GM23338 (cell line): ENCODE data around the gene KRT38. TPM values are rescaled to one million over a fixed set of nuclear protein-coding genes. Genes with fewer than 3 reads are reported as not detected.
"Not testable (repeated sequence)": the region's sequence is repeated elsewhere in the genome, so short reads cannot be mapped to it uniquely, and the experiment has no call there.

ENCODE experiments used
- ATAC-seq: fragments of 200-7000 bp; cut with Tn5 transposase; 3 replicates; pipeline ENCODE4 v1.9.1; 2020
- DNase-seq: peaks from one replicate; pipeline ENCODE4 v3.0.0-alpha.2; 2015; ENCODE audit warnings: low spot score
- H2AFZ ChIP-seq: fragments of 200-600 bp; sonication (generic); 2 replicates; pipeline ENCODE4 v1.8.0; 2016; ENCODE audit warnings: antibody characterized with exemption, mild to moderate bottlenecking, moderate library complexity
- H3F3A ChIP-seq: fragments of 200-600 bp; sonication (generic); replicated peaks from 2 replicates; pipeline ENCODE4 v1.8.0; 2017; ENCODE audit warnings: antibody characterized with exemption, mixed run types, low read depth
- H3K27ac ChIP-seq: fragments of 200-600 bp; sonication (generic); 2 replicates; pipeline ENCODE4 v1.6.1; 2016; ENCODE audit warnings: low read depth
- H3K27me3 ChIP-seq: fragments of 200-600 bp; sonication (generic); 2 replicates; pipeline ENCODE4 v1.8.0; 2016; ENCODE audit warnings: mild to moderate bottlenecking, mixed run types, moderate library complexity; ENCODE audit not compliant: insufficient read depth
- H3K36me3 ChIP-seq: fragments of 200-600 bp; sonication (generic); 2 replicates; pipeline ENCODE4 v1.8.0; 2016; ENCODE audit warnings: mild to moderate bottlenecking; ENCODE audit not compliant: insufficient read depth
- H3K4me1 ChIP-seq: fragments of 200-600 bp; sonication (generic); 2 replicates; pipeline ENCODE4 v1.8.0; 2016; ENCODE audit warnings: mild to moderate bottlenecking, moderate library complexity; ENCODE audit not compliant: insufficient read depth
- H3K4me2 ChIP-seq: fragments of 200-600 bp; sonication (generic); 2 replicates; pipeline ENCODE4 v1.7.1; 2017; ENCODE audit warnings: mixed run types
- H3K4me3 ChIP-seq: fragments of 200-600 bp; sonication (generic); 2 replicates; pipeline ENCODE4 v1.6.1; 2016; ENCODE audit warnings: mixed run types
- H3K79me2 ChIP-seq: fragments of 200-600 bp; sonication (generic); replicated peaks from 2 replicates; pipeline ENCODE4 v1.8.0; 2017; ENCODE audit warnings: mild to moderate bottlenecking; ENCODE audit not compliant: insufficient read depth
- H3K9me2 ChIP-seq: fragments of 200-600 bp; sonication (generic); 2 replicates; pipeline ENCODE4 v1.8.0; 2017; ENCODE audit not compliant: insufficient read depth
- H4K20me1 ChIP-seq: fragments of 200-600 bp; sonication (generic); replicated peaks from 2 replicates; pipeline ENCODE4 v1.8.0; 2017; ENCODE audit warnings: mild to moderate bottlenecking; ENCODE audit not compliant: insufficient read depth
- H3K27ac Mint-ChIP-seq: 2 replicates; pipeline ENCODE4 v1.8.0; 2020; ENCODE audit warnings: inconsistent platforms, mild to moderate bottlenecking, moderate library complexity, mixed read lengths
- H3K27me3 Mint-ChIP-seq: 3 replicates; pipeline ENCODE4 v1.8.0; 2022; ENCODE audit warnings: low read depth, mild to moderate bottlenecking, moderate library complexity, mixed read lengths, inconsistent platforms; ENCODE audit not compliant: insufficient read depth, poor library complexity
- H3K36me3 Mint-ChIP-seq: 3 replicates; pipeline ENCODE4 v1.8.0; 2021; ENCODE audit warnings: low read depth, mild to moderate bottlenecking, inconsistent platforms, moderate library complexity, mixed read lengths
- H3K4me1 Mint-ChIP-seq: 3 replicates; pipeline ENCODE4 v1.8.0; 2020; ENCODE audit warnings: mild to moderate bottlenecking, inconsistent platforms, mixed read lengths
- H3K4me3 Mint-ChIP-seq: 3 replicates; pipeline ENCODE4 v1.8.0; 2021; ENCODE audit warnings: moderate library complexity, mild to moderate bottlenecking, inconsistent platforms, mixed read lengths
- H3K9me3 Mint-ChIP-seq: 3 replicates; pipeline ENCODE4 v1.8.0; 2020; ENCODE audit warnings: moderate library complexity, mild to moderate bottlenecking, inconsistent platforms, mixed read lengths
- CREB1 ChIP-seq: fragments of 250-450 bp; sonication (Bioruptor Pico); IDR thresholded peaks from 2 replicates; pipeline ENCODE4 v1.5.0; 2020; ENCODE audit warnings: low read depth, mild to moderate bottlenecking, moderate library complexity
- EZH2 ChIP-seq: fragments of 200-600 bp; sonication (generic); IDR thresholded peaks from one replicate; pipeline ENCODE4 v1.8.0; 2017; ENCODE audit warnings: antibody characterized with exemption, mild to moderate bottlenecking, low read depth; ENCODE audit not compliant: unreplicated experiment
- JUNB ChIP-seq: IDR thresholded peaks from one replicate; pipeline ENCODE4 v1.6.1; 2016; ENCODE audit warnings: antibody characterized with exemption; ENCODE audit not compliant: unreplicated experiment
- POLR2AphosphoS5 ChIP-seq: IDR thresholded peaks from 2 replicates; pipeline ENCODE4 v1.6.1; 2016; ENCODE audit warnings: antibody characterized with exemption, low read depth
- ZNF114 ChIP-seq: fragments of 250-450 bp; sonication (Bioruptor Pico); IDR thresholded peaks from 2 replicates; pipeline ENCODE4 v1.5.0; 2020; ENCODE audit warnings: mild to moderate bottlenecking, moderate library complexity
- ZNF331 ChIP-seq: fragments of 250-450 bp; sonication (Bioruptor Pico); IDR thresholded peaks from 2 replicates; pipeline ENCODE4 v1.5.0; 2020; ENCODE audit warnings: low read depth, mild to moderate bottlenecking, moderate library complexity
- polyA plus RNA-seq: library from polyadenylated mRNA; unstranded; fragments of >200 nt; fragmentation: Nextera tagmentation; extraction: Ambion mirVana; gene quantifications from 2 replicates; pipeline ENCODE4 v1.2.1, GENCODE V29; 2016
- total RNA-seq: library from RNA; depleted of rRNA; stranded (reverse); fragments of >200 nt; shearing (Covaris generic); gene quantifications from 2 replicates; pipeline ENCODE4 v1.2.3, GENCODE V29; 2014
- TF ChIP-seq, protein P1 (sequence below): IDR thresholded peaks from 2 replicates; pipeline ENCODE4 v1.6.1; 2016; ENCODE audit warnings: antibody characterized with exemption
- TF ChIP-seq, protein P2 (sequence below): IDR thresholded peaks from one replicate; pipeline ENCODE4 v1.6.1; 2018; ENCODE audit warnings: antibody characterized with exemption; ENCODE audit not compliant: unreplicated experiment

KRT38 gene
- total and polyA plus RNA-seq, 2 experiments from 2014 or later, result not detected

DNA sequence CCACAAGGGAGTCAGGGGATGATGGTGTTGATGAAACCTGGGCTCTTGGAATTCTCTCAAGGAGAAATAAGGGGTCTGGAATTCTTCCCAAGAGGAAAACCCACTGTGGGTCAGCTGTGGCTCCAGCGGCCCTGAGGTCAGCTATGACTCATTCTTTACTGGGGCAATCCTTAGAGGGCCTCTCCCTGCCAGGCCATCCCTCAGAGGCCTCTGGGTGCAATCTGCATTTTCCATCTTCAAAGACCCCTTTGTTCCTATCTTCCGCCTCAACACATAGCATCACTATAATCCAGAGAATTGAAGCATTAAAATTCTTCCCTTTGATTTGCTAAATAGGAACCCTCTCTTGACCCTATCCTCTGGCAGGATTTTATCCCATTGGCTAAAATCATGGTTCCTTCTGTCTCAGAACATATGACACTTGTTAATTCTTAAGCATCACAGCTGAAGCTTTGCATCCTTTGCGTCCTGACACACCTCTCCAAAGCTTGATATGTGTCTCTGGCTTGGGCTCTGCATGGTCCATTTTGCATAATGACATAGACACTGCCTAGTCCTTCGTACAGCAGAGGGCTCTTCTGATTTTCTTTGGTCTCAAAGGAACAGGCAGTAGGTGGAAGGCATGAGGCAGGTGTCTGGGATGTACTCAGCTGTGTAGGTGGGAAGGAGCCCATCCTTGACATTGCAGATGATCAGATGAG lies 12.0 kb downstream of the KRT38 start:
- no peak overlapping the region for H3K4me2 ChIP-seq

DNA sequence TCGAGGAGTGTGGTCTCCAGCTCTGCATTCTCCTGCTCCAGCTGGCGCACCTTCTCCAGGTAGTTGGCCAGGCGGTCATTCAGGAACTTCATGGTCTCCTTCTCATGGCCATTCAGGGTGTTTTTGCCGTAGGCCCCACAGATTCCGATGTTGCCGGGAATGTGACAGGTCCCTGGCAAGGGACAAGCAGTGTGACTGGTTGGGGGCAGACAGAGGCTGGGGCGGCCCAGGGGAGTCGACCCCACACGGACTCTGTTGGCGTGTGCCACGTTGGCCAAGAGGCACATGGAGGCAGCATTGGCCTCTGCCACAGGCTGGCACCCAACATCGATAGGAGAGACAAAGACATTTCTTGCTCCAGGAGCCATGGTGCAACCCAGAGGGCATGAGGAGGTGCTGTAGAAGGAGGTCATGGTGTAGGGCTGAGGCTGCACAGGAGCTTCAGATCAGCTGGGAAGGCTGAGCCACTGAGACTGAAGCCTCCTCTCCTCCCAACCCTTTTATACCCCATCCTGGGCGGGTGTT lies 16.6 kb downstream of the KRT38 start, which contains the start of gene KRT37:
KRT37 (minus strand) TSS at position 475 of the 525 bp plus-strand sequence; CDS start at position 413, 62 bp downstream.
- Mint-ChIP-seq H3K9me3 (no peaks in the 10 kb centered on the region), H3K4me3 (no peak within 1 kb of the TSS), H3K36me3 (no peaks in the 10 kb centered on the region), H3K27ac (no peak within 1 kb of the TSS), H3K4me1 (peaks cover 7% of the 10 kb centered on the region), H3K27me3 (peaks cover 1% of the 10 kb centered on the region)
- Histone ChIP-seq H3K9me2 (no peaks in the 10 kb centered on the region), H3F3A (no peaks in the 10 kb centered on the region), H3K27me3 (no peaks in the 10 kb centered on the region), H3K4me2 (no peak within 1 kb of the TSS), H4K20me1 (no peaks in the 10 kb centered on the region), H3K36me3 (no peaks in the 10 kb centered on the region), H3K27ac (no peak within 1 kb of the TSS), H3K4me3 (no peak within 1 kb of the TSS), H2AFZ (no peak within 1 kb of the TSS), H3K4me1 (peaks cover 5% of the 10 kb centered on the region; the same call in 1 of the 2 replicates), H3K79me2 (no peaks in the 10 kb centered on the region)
- DNase-seq (no peak), ATAC-seq (no peak)
- no peak for TF ChIP-seq CREB1 (CRISPR knock-in tag)
- no peak for TF ChIP-seq JUNB
- no peak for TF ChIP-seq ZNF331 (CRISPR knock-in tag)
- no peak for TF ChIP-seq ZNF114 (CRISPR knock-in tag)
- TF ChIP-seq, protein P1, sequence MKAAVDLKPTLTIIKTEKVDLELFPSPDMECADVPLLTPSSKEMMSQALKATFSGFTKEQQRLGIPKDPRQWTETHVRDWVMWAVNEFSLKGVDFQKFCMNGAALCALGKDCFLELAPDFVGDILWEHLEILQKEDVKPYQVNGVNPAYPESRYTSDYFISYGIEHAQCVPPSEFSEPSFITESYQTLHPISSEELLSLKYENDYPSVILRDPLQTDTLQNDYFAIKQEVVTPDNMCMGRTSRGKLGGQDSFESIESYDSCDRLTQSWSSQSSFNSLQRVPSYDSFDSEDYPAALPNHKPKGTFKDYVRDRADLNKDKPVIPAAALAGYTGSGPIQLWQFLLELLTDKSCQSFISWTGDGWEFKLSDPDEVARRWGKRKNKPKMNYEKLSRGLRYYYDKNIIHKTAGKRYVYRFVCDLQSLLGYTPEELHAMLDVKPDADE, result no peak
- no peak for TF ChIP-seq EZH2
- no peak for TF ChIP-seq POLR2AphosphoS5

More for the DNA sequence above, 12.0 kb downstream of the KRT38 start:
- H3K27ac ChIP-seq, result no peak overlapping the region
- H3K27me3 ChIP-seq, result no peaks in the 10 kb centered on the region
- DNase-seq (no peak), ATAC-seq (peak; percentile 46; the same call in 2 of the 3 replicates)
- Mint-ChIP-seq H3K4me1 (peaks cover 7% of the 10 kb centered on the region; the same call in 2 of the 3 replicates), H3K27me3 (no peaks in the 10 kb centered on the region), H3K9me3 (no peaks in the 10 kb centered on the region), H3K36me3 (no peaks in the 10 kb centered on the region), H3K4me3 (no peak overlapping the region), H3K27ac (no peak overlapping the region)
- H3K9me2 ChIP-seq, result no peaks in the 10 kb centered on the region
- TF ChIP-seq, protein P2, sequence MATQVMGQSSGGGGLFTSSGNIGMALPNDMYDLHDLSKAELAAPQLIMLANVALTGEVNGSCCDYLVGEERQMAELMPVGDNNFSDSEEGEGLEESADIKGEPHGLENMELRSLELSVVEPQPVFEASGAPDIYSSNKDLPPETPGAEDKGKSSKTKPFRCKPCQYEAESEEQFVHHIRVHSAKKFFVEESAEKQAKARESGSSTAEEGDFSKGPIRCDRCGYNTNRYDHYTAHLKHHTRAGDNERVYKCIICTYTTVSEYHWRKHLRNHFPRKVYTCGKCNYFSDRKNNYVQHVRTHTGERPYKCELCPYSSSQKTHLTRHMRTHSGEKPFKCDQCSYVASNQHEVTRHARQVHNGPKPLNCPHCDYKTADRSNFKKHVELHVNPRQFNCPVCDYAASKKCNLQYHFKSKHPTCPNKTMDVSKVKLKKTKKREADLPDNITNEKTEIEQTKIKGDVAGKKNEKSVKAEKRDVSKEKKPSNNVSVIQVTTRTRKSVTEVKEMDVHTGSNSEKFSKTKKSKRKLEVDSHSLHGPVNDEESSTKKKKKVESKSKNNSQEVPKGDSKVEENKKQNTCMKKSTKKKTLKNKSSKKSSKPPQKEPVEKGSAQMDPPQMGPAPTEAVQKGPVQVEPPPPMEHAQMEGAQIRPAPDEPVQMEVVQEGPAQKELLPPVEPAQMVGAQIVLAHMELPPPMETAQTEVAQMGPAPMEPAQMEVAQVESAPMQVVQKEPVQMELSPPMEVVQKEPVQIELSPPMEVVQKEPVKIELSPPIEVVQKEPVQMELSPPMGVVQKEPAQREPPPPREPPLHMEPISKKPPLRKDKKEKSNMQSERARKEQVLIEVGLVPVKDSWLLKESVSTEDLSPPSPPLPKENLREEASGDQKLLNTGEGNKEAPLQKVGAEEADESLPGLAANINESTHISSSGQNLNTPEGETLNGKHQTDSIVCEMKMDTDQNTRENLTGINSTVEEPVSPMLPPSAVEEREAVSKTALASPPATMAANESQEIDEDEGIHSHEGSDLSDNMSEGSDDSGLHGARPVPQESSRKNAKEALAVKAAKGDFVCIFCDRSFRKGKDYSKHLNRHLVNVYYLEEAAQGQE, result no peak
- TF ChIP-seq ZNF331 (CRISPR knock-in tag) (no peak), EZH2 (no peak)
- H2AFZ ChIP-seq, result no peak overlapping the region
- peaks cover 5% of the 10 kb centered on the region; the same call in 1 of the 2 replicates for H3K4me1 ChIP-seq
- H4K20me1 ChIP-seq, result no peaks in the 10 kb centered on the region
- H3K79me2 ChIP-seq, result no peaks in the 10 kb centered on the region
- H3F3A ChIP-seq, result no peaks in the 10 kb centered on the region
- no peak overlapping the region for H3K4me3 ChIP-seq
- H3K36me3 ChIP-seq, result no peaks in the 10 kb centered on the region

DNA sequence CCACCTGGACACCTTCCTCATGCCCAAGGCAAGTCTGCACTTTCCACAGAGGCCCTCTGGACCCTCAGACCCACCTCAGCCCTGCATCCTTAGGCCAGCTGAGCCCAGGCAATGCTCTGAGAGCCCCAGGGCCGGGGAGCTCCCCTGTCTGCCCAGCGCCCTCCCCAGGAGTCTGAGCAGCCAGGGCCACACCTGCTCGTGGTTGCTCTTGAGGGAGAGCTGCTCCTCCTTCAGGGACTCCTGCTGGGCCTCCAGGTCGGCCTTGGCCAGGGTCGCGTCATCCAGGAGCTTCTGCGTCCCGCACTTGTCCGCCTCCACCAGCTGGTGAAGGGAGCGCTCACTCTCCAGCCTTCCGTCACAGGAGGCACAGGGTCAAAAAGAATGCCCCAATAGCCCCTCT lies 18.2 kb downstream of the KRT38 start:
- not testable (repeated sequence) for H3K4me3 ChIP-seq, H3K27ac ChIP-seq, H3K4me1 Mint-ChIP-seq, H3K9me3 Mint-ChIP-seq, H2AFZ ChIP-seq, H3K4me3 Mint-ChIP-seq, H3K27me3 ChIP-seq, H3K27me3 Mint-ChIP-seq, H3K36me3 ChIP-seq, H3F3A ChIP-seq, DNase-seq, H4K20me1 ChIP-seq, H3K79me2 ChIP-seq, H3K27ac Mint-ChIP-seq, ATAC-seq, H3K9me2 ChIP-seq, H3K4me1 ChIP-seq, H3K36me3 Mint-ChIP-seq, H3K4me2 ChIP-seq
